ENCODE data around the gene PXMP2.

Gene PXMP2

DNA sequence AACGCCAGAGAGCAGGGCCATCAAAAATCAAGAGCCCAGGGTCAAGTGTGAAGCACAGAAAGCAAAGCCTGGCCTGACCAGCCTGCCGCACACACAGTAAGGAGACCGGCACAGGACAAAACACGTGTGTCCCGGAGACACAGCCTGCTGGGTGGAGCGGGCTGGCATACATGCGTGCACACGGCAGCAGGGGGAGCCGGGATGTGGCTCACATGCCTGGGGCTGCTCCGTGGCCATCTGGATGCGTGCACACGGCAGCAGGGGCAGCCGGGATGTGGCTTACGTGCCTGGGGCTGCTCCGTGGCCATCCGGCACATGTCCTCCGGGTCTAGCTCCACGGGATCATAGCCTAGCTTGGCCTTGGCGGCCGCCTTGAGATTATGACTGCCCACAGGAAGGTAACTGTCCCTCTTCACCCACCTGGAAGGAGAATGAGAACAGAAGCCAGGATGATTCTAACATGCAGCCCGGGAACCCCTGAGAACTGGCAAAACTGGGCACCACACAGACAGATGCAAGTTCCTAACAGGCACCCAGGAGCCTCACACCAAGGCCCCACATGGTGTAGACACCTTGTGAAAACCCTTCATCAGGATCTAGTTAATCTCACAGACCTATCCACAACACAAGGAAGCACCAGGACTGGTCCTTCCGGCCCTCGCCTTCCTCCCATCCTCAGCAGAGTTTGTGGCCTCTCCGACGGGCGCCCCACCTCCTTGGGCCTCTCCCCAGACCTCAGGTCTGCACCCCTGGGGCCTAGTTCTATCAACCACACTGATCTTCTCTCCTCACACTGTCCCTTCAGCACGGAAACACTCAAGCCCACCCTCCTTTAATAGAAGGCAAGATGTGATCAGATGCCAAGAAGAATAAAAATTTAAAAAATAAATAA, 13.9 kb upstream of the PXMP2 start:
- H3K4me3 ChIP-seq (IDR thresholded peaks at IDR 0.05; ENCODE audit: insufficient read depth, low read depth, low read length): no peak overlapping the region
- no peak overlapping the region for H3K27ac ChIP-seq
- H3K9ac ChIP-seq: no peak overlapping the region
- no peaks in the 10 kb centered on the region for H4K20me1 ChIP-seq (ENCODE audit: insufficient read depth)
- no peak overlapping the region for H2AFZ ChIP-seq (ENCODE audit: low read depth)
- H3K36me3 ChIP-seq (ENCODE audit: insufficient read depth): no peaks in the 10 kb centered on the region
- H3K4me1 ChIP-seq (ENCODE audit: low read depth, poor library complexity, severe bottlenecking): no peaks in the 10 kb centered on the region
- TF ChIP-seq, protein P1, sequence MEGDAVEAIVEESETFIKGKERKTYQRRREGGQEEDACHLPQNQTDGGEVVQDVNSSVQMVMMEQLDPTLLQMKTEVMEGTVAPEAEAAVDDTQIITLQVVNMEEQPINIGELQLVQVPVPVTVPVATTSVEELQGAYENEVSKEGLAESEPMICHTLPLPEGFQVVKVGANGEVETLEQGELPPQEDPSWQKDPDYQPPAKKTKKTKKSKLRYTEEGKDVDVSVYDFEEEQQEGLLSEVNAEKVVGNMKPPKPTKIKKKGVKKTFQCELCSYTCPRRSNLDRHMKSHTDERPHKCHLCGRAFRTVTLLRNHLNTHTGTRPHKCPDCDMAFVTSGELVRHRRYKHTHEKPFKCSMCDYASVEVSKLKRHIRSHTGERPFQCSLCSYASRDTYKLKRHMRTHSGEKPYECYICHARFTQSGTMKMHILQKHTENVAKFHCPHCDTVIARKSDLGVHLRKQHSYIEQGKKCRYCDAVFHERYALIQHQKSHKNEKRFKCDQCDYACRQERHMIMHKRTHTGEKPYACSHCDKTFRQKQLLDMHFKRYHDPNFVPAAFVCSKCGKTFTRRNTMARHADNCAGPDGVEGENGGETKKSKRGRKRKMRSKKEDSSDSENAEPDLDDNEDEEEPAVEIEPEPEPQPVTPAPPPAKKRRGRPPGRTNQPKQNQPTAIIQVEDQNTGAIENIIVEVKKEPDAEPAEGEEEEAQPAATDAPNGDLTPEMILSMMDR (conservative IDR thresholded peaks at IDR 0.05; ENCODE audit: low read depth, low read length): no peak
- H3K4me2 ChIP-seq: no peak overlapping the region
- H3K79me2 ChIP-seq (ENCODE audit: insufficient read depth, low read depth): no peaks in the 10 kb centered on the region
- no peaks in the 10 kb centered on the region for H3K27me3 ChIP-seq (ENCODE audit: insufficient read depth, low read depth)

DNA sequence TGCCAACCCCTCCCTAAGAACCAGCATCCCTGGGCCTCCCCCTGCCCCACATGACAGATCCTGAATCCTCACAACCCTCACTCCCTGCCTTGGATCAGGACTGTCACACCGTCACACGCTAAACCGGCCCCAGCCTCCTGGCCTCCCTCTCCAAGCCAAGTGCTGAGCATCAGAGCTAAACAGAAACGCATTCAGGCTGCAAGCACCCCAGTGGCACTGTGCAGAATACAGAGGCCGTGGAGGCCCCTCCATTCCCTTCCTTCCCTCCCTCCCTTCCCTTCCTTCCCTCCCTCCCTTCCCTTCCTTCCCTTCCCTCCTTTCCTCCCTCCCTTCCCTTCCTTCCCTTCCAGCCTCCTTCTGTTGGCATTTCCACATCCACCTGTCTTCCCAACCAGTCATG, 12.8 kb upstream of the PXMP2 start:
- H4K20me1 ChIP-seq (ENCODE audit: insufficient read depth): no peaks in the 10 kb centered on the region

DNA sequence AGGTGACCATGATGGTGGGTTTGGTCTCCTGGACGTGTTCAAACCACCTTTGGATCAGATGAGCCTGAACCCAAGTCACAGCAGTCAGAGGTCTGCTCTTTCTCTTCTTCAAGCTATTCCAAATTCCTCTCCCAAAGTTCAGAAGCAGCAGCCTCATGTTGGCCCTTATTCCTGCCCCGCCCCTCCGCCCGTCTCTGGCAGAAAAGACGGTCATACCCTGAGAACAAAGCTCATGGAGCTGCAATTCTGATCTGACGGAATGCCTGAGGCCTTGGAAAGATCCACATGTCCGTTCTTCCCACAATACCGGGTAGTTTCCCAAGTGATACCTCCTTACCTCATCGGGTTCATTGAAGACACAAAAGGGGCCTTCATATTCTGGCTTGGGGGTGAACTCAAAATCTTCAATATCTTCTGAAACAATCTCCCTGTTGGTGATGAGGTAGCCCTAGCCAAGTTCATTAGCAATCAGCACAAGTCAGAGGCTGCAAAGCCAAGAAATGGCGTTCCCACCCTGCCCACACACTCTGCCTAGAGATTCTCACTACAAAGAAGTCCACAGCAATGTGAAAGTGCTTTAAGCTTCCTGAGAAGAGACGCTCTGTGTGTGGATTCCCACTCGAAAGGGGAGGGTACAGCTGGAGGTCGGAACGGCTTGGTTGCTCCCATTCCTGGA, 11.5 kb upstream of the PXMP2 start:
- no peak overlapping the region for H3K4me3 ChIP-seq (IDR thresholded peaks at IDR 0.05; ENCODE audit: insufficient read depth, low read depth, low read length)
- H2AFZ ChIP-seq (ENCODE audit: low read depth): no peak overlapping the region
- no peaks in the 10 kb centered on the region for H3K36me3 ChIP-seq (ENCODE audit: insufficient read depth)
- no peaks in the 10 kb centered on the region for H4K20me1 ChIP-seq (ENCODE audit: insufficient read depth)
- H3K27me3 ChIP-seq (ENCODE audit: insufficient read depth, low read depth): no peaks in the 10 kb centered on the region
- TF ChIP-seq, protein P1 (conservative IDR thresholded peaks at IDR 0.05; ENCODE audit: low read depth, low read length): no peak
- H3K4me1 ChIP-seq (ENCODE audit: low read depth, poor library complexity, severe bottlenecking): no peaks in the 10 kb centered on the region
- H3K9ac ChIP-seq: no peak overlapping the region
- no peaks in the 10 kb centered on the region for H3K79me2 ChIP-seq (ENCODE audit: insufficient read depth, low read depth)
- no peak overlapping the region for H3K27ac ChIP-seq
- H3K4me2 ChIP-seq: no peak overlapping the region

More for the DNA sequence above, 12.8 kb upstream of the PXMP2 start:
- no peaks in the 10 kb centered on the region for H3K27me3 ChIP-seq (ENCODE audit: insufficient read depth, low read depth)
- no peak overlapping the region for H2AFZ ChIP-seq (ENCODE audit: low read depth)
- H3K4me1 ChIP-seq (ENCODE audit: low read depth, poor library complexity, severe bottlenecking): no peaks in the 10 kb centered on the region
- H3K4me2 ChIP-seq: no peak overlapping the region
- no peaks in the 10 kb centered on the region for H3K79me2 ChIP-seq (ENCODE audit: insufficient read depth, low read depth)
- H3K36me3 ChIP-seq (ENCODE audit: insufficient read depth): no peaks in the 10 kb centered on the region
- TF ChIP-seq, protein P1 (conservative IDR thresholded peaks at IDR 0.05; ENCODE audit: low read depth, low read length): no peak
- no peak overlapping the region for H3K27ac ChIP-seq
- no peak overlapping the region for H3K4me3 ChIP-seq (IDR thresholded peaks at IDR 0.05; ENCODE audit: insufficient read depth, low read depth, low read length)
- no peak overlapping the region for H3K9ac ChIP-seq

DNA sequence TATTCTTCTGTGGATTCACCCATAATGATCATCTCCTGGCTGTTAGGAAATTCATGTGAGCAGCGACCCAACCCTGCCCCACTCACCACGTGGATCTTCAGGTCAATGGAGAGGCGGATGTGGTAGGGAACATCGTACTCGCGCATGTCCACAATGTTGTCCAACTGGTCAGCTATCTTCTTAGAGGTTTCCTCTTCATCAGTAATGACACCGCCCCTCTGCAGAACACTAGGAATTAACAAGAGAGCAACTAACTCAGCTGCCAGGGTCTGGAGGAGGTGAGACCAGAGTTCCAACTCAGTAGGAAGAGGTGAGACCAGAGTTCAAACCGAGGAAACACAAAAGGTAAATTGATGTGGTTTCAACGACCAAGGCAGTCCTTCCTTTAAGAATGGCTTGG, 9.9 kb upstream of the PXMP2 start:
- Histone ChIP-seq H3K4me3 (IDR thresholded peaks at IDR 0.05; ENCODE audit: insufficient read depth, low read depth, low read length) (no peak overlapping the region), H3K9ac (no peak overlapping the region), H3K27me3 (ENCODE audit: insufficient read depth, low read depth) (no peaks in the 10 kb centered on the region), H2AFZ (ENCODE audit: low read depth) (no peak overlapping the region), H3K4me1 (ENCODE audit: low read depth, poor library complexity, severe bottlenecking) (no peaks in the 10 kb centered on the region), H4K20me1 (ENCODE audit: insufficient read depth) (no peaks in the 10 kb centered on the region), H3K27ac (no peak overlapping the region), H3K36me3 (ENCODE audit: insufficient read depth) (no peaks in the 10 kb centered on the region), H3K79me2 (ENCODE audit: insufficient read depth, low read depth) (no peaks in the 10 kb centered on the region; the same call in 1 of the 2 replicates), H3K4me2 (no peak overlapping the region)
- TF ChIP-seq, protein P1 (conservative IDR thresholded peaks at IDR 0.05; ENCODE audit: low read depth, low read length): no peak

Data from KMS-11 (cell line).